Kidney epithelial cell (primary cell): Measurements from ENCODE around the gene GALNT1. TPM values are rescaled to one million over a fixed set of nuclear protein-coding genes. Genes with fewer than 3 reads are reported as not detected.
A peak's percentile ranks its signal among the peaks of the same experiment; 100 is the strongest.
"Not testable (repeated sequence)": the region's sequence is repeated elsewhere in the genome, so short reads cannot be mapped to it uniquely, and the experiment has no call there.

Experiments used
- DNase-seq: peaks from one replicate; pipeline ENCODE4 v3.0.0-alpha.2; 2010; ENCODE audit warnings: low read depth
- H3K27me3 ChIP-seq: 2 replicates; pipeline ENCODE4 v1.6.0; 2011; ENCODE audit warnings: low read length; ENCODE audit not compliant: control insufficient read depth, insufficient read depth
- H3K36me3 ChIP-seq: 2 replicates; pipeline ENCODE4 v1.5.1; 2011; ENCODE audit warnings: low read length; ENCODE audit not compliant: control insufficient read depth, insufficient read depth
- H3K4me3 ChIP-seq: 2 replicates; pipeline ENCODE4 v1.5.1; 2011; ENCODE audit warnings: low read depth, mild to moderate bottlenecking, control low read depth, low read length
- CTCF ChIP-seq: IDR thresholded peaks from 2 replicates; pipeline ENCODE4 v1.5.1; 2011; ENCODE audit warnings: mild to moderate bottlenecking, moderate library complexity, low read length, control low read depth, inconsistent platforms; ENCODE audit not compliant: insufficient read depth, poor library complexity, severe bottlenecking
- total RNA-seq: library from RNA; depleted of rRNA; stranded (reverse); fragments of >200 nt; gene quantifications from 2 replicates; pipeline ENCODE4 v1.2.3, GENCODE V29; 2015

The GALNT1 gene
- total RNA-seq, 1 donor from 2014 or later = 53.2 TPM

- H3K4me3 ChIP-seq = no peak overlapping the region
- no peak for DNase-seq
- TF ChIP-seq CTCF = no peak
- H3K27me3 ChIP-seq = no peaks in the 10 kb centered on the region
- no peaks in the 10 kb centered on the region for H3K36me3 ChIP-seq
Measured at GRCh38 chr18:35571138-35571537, 10.4 kb upstream of the GALNT1 start.

GRCh38 chr18:35572644-35573043 lies 8.9 kb upstream of the GALNT1 start:
- no peak for DNase-seq
- TF ChIP-seq CTCF = no peak
- no peaks in the 10 kb centered on the region for H3K27me3 ChIP-seq
- no peak overlapping the region for H3K4me3 ChIP-seq
- no peaks in the 10 kb centered on the region for H3K36me3 ChIP-seq

- no peaks in the 10 kb centered on the region for H3K27me3 ChIP-seq
- no peak for DNase-seq
- no peak for TF ChIP-seq CTCF
Measured at GRCh38 chr18:35573531-35573930, 8.0 kb upstream of the GALNT1 start.

GRCh38 chr18:35576240-35576845 lies 5.2 kb upstream of the GALNT1 start:
- H3K27me3 ChIP-seq = not testable (repeated sequence)

More at GRCh38 chr18:35573531-35573930, 8.0 kb upstream of the GALNT1 start:
- H3K4me3 ChIP-seq = no peak overlapping the region
- H3K36me3 ChIP-seq = no peaks in the 10 kb centered on the region

GRCh38 chr18:35577045-35577848 lies 4.3 kb upstream of the GALNT1 start:
- peak; percentile 94 for DNase-seq
- TF ChIP-seq CTCF = no peak
- Histone ChIP-seq H3K36me3 (no peaks in the 10 kb centered on the region), H3K4me3 (no peak overlapping the region), H3K27me3 (no peaks in the 10 kb centered on the region)

More at GRCh38 chr18:35576240-35576845, 5.2 kb upstream of the GALNT1 start:
- H3K36me3 ChIP-seq, DNase-seq, H3K4me3 ChIP-seq: not testable (repeated sequence)

- no peaks in the 10 kb centered on the region for H3K27me3 ChIP-seq
- TF ChIP-seq CTCF = no peak
- DNase-seq = no peak
- no peaks in the 10 kb centered on the region for H3K36me3 ChIP-seq
- no peak overlapping the region for H3K4me3 ChIP-seq
Measured at GRCh38 chr18:35578481-35578880, 3.1 kb upstream of the GALNT1 start.
